ENCODE results near the gene SUN5.

GRCh38 chr20:33013701-33014326, 9.6 kb upstream of the SUN5 start:
- TF ChIP-seq, protein P1, sequence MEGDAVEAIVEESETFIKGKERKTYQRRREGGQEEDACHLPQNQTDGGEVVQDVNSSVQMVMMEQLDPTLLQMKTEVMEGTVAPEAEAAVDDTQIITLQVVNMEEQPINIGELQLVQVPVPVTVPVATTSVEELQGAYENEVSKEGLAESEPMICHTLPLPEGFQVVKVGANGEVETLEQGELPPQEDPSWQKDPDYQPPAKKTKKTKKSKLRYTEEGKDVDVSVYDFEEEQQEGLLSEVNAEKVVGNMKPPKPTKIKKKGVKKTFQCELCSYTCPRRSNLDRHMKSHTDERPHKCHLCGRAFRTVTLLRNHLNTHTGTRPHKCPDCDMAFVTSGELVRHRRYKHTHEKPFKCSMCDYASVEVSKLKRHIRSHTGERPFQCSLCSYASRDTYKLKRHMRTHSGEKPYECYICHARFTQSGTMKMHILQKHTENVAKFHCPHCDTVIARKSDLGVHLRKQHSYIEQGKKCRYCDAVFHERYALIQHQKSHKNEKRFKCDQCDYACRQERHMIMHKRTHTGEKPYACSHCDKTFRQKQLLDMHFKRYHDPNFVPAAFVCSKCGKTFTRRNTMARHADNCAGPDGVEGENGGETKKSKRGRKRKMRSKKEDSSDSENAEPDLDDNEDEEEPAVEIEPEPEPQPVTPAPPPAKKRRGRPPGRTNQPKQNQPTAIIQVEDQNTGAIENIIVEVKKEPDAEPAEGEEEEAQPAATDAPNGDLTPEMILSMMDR (IDR thresholded peaks at IDR 0.05), result no peak
- TF ChIP-seq POLR2A (IDR thresholded peaks at IDR 0.05), result no peak

Measured in uterus (tissue), 2 donors.